Stomach (tissue), 4 donors: ENCODE results near the gene CCDC184.

Experiments
- CTCF ChIP-seq, 7 experiments: fragments of 450-650 bp in 4 of 7; fragments of 200-600 bp in 3 of 7; sonication (generic) in 3 of 7; IDR thresholded peaks; one replicate each; pipeline ENCODE4 v1.5.1; 2016 to 2019; ENCODE audit warnings: antibody characterized with exemption in 7 of 7, control low read depth in 2 of 7, mild to moderate bottlenecking in 1 of 7
- POLR2A ChIP-seq, 4 donors: fragments of 450-650 bp; IDR thresholded peaks; one replicate each; pipeline ENCODE4 v1.6.1; 2016; ENCODE audit warnings: antibody characterized with exemption in 4 of 4, control low read depth in 2 of 4, mild to moderate bottlenecking in 1 of 4, moderate library complexity in 1 of 4

DNA sequence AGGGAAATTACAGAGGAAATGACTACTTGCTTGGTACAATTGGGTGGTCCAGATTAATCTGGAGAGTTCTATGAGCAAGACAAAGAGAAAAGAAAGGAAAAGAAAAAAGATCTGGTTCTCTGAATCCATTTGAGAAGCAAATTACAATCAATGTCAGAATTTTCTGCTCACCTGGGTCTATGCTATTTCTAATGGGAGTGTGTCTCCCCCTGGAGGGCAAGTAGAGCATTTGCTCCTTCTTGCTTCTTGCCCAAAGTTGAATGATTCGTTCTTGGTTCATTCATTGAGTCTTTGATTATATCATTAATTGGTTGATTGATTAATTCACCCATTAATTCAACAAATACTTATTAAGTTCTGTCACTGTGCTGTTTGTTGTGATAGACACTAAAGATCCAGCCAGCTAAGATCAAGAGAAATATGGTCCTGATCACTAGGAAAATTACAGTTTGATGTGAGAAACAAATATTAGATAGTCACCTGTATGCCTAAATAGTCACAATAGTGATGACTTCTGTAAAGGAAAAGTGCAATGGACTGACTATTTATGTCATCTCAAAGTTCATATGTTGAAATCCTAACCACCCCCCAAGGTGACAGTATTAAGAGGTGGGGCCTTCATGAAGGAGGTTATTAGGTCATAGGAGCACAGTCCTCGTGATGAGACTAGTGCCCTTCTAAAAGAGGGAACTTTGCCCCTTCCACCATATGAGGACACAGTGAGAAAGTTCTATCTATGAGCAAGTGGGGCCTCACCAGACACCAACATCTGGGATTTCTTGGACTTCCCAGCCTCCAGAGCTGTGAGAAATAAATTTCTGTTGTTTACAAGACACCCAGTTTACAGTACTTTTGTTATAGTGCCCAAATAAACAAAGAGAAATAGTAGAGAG lies 18.1 kb upstream of the CCDC184 start:
- TF ChIP-seq CTCF (IDR thresholded peaks at IDR 0.05) (peak in 5 of 7 experiments; percentile 61 to 88 (median 83)), POLR2A (IDR thresholded peaks at IDR 0.05) (no peak)
